ENCODE results near the gene RIOX2. TPM values are rescaled to one million over a fixed set of nuclear protein-coding genes. Genes with fewer than 3 reads are reported as not detected.

Gene RIOX2
- total RNA-seq, 1 donor from 2014 or later = 20.2 TPM

GRCh38 chr3:97979610-97980009, 7.4 kb upstream of the RIOX2 start:
- no peak overlapping the region for H3K4me3 ChIP-seq (ENCODE audit: insufficient read depth, low read depth, low read length)
- no peak for TF ChIP-seq EZH2 (IDR thresholded peaks at IDR 0.05; ENCODE audit: insufficient read depth, low read length)
- TF ChIP-seq, protein P1, sequence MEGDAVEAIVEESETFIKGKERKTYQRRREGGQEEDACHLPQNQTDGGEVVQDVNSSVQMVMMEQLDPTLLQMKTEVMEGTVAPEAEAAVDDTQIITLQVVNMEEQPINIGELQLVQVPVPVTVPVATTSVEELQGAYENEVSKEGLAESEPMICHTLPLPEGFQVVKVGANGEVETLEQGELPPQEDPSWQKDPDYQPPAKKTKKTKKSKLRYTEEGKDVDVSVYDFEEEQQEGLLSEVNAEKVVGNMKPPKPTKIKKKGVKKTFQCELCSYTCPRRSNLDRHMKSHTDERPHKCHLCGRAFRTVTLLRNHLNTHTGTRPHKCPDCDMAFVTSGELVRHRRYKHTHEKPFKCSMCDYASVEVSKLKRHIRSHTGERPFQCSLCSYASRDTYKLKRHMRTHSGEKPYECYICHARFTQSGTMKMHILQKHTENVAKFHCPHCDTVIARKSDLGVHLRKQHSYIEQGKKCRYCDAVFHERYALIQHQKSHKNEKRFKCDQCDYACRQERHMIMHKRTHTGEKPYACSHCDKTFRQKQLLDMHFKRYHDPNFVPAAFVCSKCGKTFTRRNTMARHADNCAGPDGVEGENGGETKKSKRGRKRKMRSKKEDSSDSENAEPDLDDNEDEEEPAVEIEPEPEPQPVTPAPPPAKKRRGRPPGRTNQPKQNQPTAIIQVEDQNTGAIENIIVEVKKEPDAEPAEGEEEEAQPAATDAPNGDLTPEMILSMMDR (IDR thresholded peaks at IDR 0.05; ENCODE audit: insufficient read depth, low read depth, low read length) = no peak
- H4K20me1 ChIP-seq (ENCODE audit: insufficient read depth, low read length) = no peaks in the 10 kb centered on the region
- Mint-ChIP-seq H3K4me1 (ENCODE audit: low read depth, unreplicated experiment) (peaks cover 4% of the 10 kb centered on the region), H3K27ac (ENCODE audit: unreplicated experiment) (no peak overlapping the region), H3K9me3 (ENCODE audit: unreplicated experiment) (no peaks in the 10 kb centered on the region), H3K4me3 (ENCODE audit: unreplicated experiment) (no peak overlapping the region), H3K36me3 (ENCODE audit: low read depth, unreplicated experiment) (no peaks in the 10 kb centered on the region), H3K27me3 (ENCODE audit: low read depth, unreplicated experiment) (peaks cover 3% of the 10 kb centered on the region)
- H3K9me3 ChIP-seq (ENCODE audit: insufficient read depth, low read depth, low read length) = no peaks in the 10 kb centered on the region
- H2AFZ ChIP-seq (ENCODE audit: low read depth, low read length) = no peak overlapping the region
- no peak overlapping the region for H3K4me2 ChIP-seq (ENCODE audit: low read length)
- H3K27me3 ChIP-seq (ENCODE audit: insufficient read depth, low read length) = no peaks in the 10 kb centered on the region
- FAIRE-seq = no peak
- no peaks in the 10 kb centered on the region for H3K79me2 ChIP-seq (ENCODE audit: insufficient read depth, low read length)
- H3K36me3 ChIP-seq (ENCODE audit: insufficient read depth, low read length) = no peaks in the 10 kb centered on the region
- peaks cover 2% of the 10 kb centered on the region for H3K4me1 ChIP-seq (ENCODE audit: insufficient read depth, low read length)
- H3K27ac ChIP-seq (ENCODE audit: low read depth, low read length) = no peak overlapping the region
- no peak for DNase-seq (ENCODE audit: low read depth)
- no peak overlapping the region for H3K9ac ChIP-seq (ENCODE audit: low read length)

- Mint-ChIP-seq H3K27ac (ENCODE audit: unreplicated experiment) (no peak overlapping the region), H3K9me3 (ENCODE audit: unreplicated experiment) (no peaks in the 10 kb centered on the region), H3K4me1 (ENCODE audit: low read depth, unreplicated experiment) (no peaks in the 10 kb centered on the region), H3K27me3 (ENCODE audit: low read depth, unreplicated experiment) (peaks cover 3% of the 10 kb centered on the region), H3K36me3 (ENCODE audit: low read depth, unreplicated experiment) (no peaks in the 10 kb centered on the region), H3K4me3 (ENCODE audit: unreplicated experiment) (no peak overlapping the region)
- peaks cover 10% of the 10 kb centered on the region for H3K4me1 ChIP-seq (ENCODE audit: insufficient read depth, low read length)
- no peak overlapping the region for H3K4me2 ChIP-seq (ENCODE audit: low read length)
- no peak overlapping the region for H3K4me3 ChIP-seq (ENCODE audit: insufficient read depth, low read depth, low read length)
- no peaks in the 10 kb centered on the region for H4K20me1 ChIP-seq (ENCODE audit: insufficient read depth, low read length)
- H2AFZ ChIP-seq (ENCODE audit: low read depth, low read length) = no peak overlapping the region
- peaks cover 14% of the 10 kb centered on the region for H3K79me2 ChIP-seq (ENCODE audit: insufficient read depth, low read length)
- TF ChIP-seq, protein P1 (IDR thresholded peaks at IDR 0.05; ENCODE audit: insufficient read depth, low read depth, low read length) = no peak
- no peak for TF ChIP-seq EZH2 (IDR thresholded peaks at IDR 0.05; ENCODE audit: insufficient read depth, low read length)
- no peaks in the 10 kb centered on the region for H3K27me3 ChIP-seq (ENCODE audit: insufficient read depth, low read length)
- DNase-seq (ENCODE audit: low read depth) (no peak), FAIRE-seq (no peak)
- H3K27ac ChIP-seq (ENCODE audit: low read depth, low read length) = no peak overlapping the region
- no peak overlapping the region for H3K9ac ChIP-seq (ENCODE audit: low read length)
- H3K9me3 ChIP-seq (ENCODE audit: insufficient read depth, low read depth, low read length) = no peaks in the 10 kb centered on the region
- H3K36me3 ChIP-seq (ENCODE audit: insufficient read depth, low read length) = no peaks in the 10 kb centered on the region
Measured at GRCh38 chr3:97975466-97975865, 3.2 kb upstream of the RIOX2 start.

GRCh38 chr3:97974996-97975395, 2.8 kb upstream of the RIOX2 start:
- H3K36me3 Mint-ChIP-seq (ENCODE audit: low read depth, unreplicated experiment) = no peaks in the 10 kb centered on the region
- no peaks in the 10 kb centered on the region for H3K4me1 Mint-ChIP-seq (ENCODE audit: low read depth, unreplicated experiment)
- H3K9ac ChIP-seq (ENCODE audit: low read length) = no peak overlapping the region

More at GRCh38 chr3:97974996-97975395, 2.8 kb upstream of the RIOX2 start:
- no peaks in the 10 kb centered on the region for H3K9me3 Mint-ChIP-seq (ENCODE audit: unreplicated experiment)
- FAIRE-seq (no peak), DNase-seq (ENCODE audit: low read depth) (no peak)
- Histone ChIP-seq H3K4me1 (ENCODE audit: insufficient read depth, low read length) (peaks cover 10% of the 10 kb centered on the region), H3K27ac (ENCODE audit: low read depth, low read length) (no peak overlapping the region), H3K4me3 (ENCODE audit: insufficient read depth, low read depth, low read length) (no peak overlapping the region), H3K4me2 (ENCODE audit: low read length) (no peak overlapping the region), H3K27me3 (ENCODE audit: insufficient read depth, low read length) (no peaks in the 10 kb centered on the region), H4K20me1 (ENCODE audit: insufficient read depth, low read length) (no peaks in the 10 kb centered on the region), H3K36me3 (ENCODE audit: insufficient read depth, low read length) (no peaks in the 10 kb centered on the region), H3K79me2 (ENCODE audit: insufficient read depth, low read length) (peaks cover 19% of the 10 kb centered on the region), H2AFZ (ENCODE audit: low read depth, low read length) (no peak overlapping the region), H3K9me3 (ENCODE audit: insufficient read depth, low read depth, low read length) (no peaks in the 10 kb centered on the region)
- H3K27ac Mint-ChIP-seq (ENCODE audit: unreplicated experiment) = no peak overlapping the region
- no peak for TF ChIP-seq EZH2 (IDR thresholded peaks at IDR 0.05; ENCODE audit: insufficient read depth, low read length)
- TF ChIP-seq, protein P1 (IDR thresholded peaks at IDR 0.05; ENCODE audit: insufficient read depth, low read depth, low read length) = no peak
- peaks cover under 1% of the 10 kb centered on the region for H3K27me3 Mint-ChIP-seq (ENCODE audit: low read depth, unreplicated experiment)
- H3K4me3 Mint-ChIP-seq (ENCODE audit: unreplicated experiment) = no peak overlapping the region
